Measurements from ENCODE around the gene EBF4.
"Not testable (repeated sequence)": the region's sequence is repeated elsewhere in the genome, so short reads cannot be mapped to it uniquely, and the experiment has no call there.

The EBF4 gene

DNA sequence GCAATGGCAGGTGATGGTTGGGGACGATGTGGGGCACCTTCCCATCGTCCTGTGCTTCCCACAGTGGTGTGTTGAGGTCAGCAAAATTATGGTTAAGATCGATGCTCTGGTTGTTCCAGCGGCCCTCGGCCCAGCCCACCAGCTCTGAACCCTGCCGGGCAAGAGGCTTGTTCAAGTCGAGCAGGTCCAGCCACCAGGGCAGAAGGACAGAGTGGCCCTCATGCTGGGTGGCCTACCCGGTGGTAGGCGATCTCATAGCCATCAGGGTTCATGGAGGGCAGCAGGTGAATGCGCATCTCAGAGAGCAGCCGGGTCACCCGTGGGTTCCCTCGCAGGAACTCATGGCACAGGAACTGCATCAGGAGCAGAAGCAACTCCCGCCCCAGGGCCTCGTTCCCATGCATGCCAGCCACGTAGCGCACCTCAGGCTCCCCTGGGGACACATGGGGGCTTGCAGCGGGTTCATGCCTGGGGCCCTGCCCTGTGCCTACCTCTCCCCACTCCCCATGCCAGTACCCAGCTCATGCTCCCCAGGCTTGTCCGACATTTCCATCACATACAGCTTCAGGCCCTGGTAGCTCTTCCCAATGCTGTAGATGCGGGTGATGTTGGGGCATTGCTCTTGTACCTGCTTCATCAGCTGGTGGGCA, 103.6 kb downstream of the EBF4 start:
- no peak for DNase-seq (ENCODE audit: low spot score)

DNA sequence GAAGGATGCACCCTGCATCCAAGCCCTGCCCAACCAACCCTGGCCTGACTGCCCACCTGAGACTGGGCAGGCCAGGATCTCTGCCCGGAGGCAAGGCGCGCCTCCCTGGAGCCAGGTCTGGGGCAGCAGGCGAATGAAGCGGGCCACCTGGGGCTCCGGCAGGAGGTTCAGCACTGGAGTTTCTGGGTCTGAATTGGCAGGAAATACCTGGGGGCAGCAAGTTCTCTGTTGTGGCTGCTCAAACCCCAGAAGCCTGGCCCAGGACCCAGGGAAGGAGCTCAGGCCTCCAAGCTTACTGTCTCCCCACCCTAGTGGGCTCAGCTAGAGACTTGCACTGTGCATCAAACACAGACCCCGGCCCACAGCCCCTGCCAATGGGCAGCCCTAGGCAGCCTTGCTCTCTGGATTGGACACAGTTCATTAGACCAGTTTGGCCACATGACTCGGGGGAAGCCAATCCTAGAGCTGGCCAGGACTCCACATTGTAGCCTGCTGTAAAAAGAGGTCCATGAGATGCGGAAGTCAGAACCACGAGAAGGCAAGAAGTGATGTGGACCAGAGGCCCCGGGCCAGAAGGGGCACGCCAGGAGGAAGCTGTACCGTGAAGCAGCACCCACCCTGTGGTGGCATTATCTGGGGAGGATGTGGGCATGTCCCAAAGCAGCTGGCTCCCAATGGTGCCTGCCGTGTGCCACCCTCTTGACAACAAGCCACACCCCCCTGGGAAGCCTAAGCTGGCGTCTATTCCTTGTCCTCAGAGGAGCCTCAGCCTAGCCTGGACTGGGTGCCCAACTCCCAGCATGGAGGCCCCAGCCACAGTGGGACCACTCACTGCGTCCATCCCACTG, 104.8 kb downstream of the EBF4 start:
- DNase-seq (ENCODE audit: low spot score): no peak

DNA sequence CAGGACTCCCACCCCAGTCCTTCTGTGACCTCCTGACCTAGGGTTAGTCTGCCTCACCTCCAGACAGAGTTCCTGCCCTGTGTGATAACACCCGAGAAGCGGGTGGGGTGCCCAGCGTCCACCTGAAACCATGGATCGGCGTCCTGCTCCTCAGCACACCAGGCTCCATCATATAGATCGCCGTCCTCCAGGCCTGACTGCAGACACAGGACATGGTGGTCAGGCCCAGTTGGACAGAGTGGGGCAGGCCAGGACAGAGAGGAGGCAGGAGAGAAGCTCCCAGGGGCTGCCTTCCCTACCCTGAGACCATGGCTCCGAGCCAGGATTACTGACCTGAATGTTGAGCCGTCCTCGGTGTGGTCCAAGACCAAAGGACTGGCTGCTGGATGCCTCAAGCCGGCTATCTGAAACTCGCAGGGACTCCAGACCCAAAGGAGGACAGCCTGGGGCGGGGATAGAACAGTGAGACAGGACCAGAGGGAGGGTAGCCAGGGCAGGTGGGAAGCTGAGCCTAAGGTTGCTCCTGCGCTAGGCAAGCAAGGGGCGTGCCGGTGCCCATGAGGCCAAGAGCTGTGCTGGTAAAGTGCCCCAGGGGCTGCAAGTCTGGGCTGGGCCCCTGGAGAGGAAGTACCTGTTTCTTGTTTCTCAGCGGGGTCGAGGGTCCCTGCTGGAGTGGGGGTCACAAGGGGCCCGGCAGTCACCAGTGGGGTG, 105.7 kb downstream of the EBF4 start:
- no peak for DNase-seq (ENCODE audit: low spot score)

DNA sequence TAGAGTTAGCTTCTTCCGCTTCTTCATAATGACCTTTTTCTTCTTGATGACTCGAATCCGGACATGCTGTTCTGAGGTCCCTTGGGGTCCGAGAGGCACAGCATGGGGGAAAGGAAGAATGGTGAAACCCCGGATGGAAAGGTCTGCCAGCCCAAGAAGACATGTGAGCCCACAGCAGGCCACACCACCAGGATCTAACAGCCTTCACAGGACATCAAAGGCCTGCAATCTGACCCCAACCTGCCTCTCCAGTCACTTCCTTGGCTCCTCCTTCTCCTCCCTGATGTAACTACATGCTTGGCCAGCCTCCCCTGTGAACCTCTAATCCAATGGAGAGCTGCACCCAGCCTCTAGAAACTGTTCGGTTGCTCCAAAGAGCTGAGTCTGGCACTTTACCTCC, 106.2 kb downstream of the EBF4 start:
- no peak for DNase-seq (ENCODE audit: low spot score)

DNA sequence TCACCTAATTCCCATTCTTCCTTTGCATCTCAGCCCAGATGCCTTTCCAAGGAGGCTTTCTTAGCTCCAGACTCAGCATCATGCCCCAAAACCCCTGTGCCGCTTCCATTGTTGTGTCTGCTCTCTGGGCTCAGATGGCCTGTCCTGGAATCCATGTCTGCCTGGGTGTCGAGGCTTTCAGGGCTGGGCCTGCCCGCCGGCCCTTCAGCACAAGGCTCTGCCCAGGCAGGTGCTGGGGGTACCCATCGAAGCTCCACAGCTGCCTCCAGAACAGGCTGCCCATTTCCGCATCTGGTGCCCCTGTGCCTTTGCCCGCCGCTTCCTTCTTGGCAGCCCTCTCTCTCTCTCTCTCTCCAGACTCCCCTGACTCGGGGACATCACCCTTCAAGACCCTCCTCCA, 106.7 kb downstream of the EBF4 start:
- peak; percentile 38 for DNase-seq (ENCODE audit: low spot score)

DNA sequence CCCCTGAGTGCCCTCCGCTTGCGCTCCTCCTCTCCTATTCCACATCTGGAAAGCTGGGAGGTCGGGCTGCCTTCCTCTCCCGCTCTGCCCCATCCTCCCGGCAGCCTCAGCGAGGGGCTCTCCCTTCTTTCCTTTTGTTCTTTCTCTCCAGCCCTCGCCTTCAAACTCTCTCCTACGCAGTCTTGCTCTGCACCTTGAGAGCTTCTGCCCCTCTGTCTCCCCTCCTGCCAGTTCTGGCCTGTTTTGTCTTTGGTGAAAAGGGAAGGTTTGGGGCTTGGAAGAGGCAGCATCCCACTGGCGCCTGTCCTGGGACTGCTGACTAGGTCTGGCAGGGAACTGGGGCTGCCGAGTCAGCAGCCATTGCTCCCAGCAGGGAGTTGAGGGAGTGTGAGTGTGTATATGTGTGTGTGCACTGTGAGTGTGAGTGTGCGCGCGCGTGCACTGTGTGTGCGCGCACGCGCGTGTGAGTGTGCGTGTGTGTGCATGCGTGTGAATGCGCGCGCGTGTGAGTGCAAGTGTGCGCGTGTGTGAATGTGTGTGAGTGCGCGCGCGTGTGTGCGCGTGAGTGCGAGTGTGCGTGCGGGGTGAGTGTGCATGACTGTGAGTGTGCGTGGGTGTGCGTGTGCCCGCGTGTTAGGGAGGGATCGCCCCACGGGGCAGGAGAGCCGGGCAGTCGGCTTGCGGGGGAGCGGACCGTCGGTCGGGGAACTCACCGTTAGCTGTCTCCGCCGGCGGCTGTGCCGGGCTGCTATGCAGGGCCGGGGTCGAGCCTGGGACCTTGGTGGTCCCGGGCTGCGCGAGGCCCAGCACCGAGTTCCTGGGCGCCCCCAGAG, 107.3 kb downstream of the EBF4 start:
- peak; percentile 36 for DNase-seq (ENCODE audit: low spot score)

DNA sequence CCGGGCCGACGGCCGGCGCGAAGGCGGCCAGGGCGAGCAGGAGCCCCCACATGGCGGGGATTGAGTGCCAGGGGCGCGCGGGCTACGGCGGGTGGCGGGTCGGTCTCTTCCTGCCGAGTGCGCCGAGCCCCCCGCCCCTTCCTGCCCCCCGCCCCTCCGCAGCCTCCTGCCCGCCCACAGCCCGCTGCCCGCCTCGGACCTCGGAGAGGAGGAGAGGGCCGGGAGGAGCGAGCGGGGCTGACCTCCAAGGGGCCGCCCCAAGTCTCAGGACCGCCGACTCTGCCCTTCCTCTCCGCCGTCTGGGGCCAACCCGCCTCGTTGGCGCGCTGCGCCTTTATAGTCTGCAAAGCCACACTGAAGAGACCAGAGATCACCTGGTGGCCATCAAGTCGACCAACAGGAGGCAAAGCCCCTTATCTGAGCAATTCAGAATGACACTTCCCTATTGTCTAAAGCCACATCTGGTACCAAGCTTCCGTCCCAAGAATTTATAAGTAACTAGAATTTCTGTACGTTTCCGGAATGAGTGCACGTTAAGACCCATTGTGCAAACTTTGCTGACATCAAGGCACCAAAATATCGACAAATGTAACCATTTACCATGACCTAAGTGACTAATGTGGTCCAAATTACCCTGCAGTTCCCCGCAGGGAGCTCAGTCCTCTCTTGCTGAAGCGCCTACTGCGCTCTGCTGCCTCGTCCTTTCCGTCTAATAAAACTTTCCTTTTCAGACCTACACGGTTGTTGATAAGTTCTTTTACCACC, 108.1 kb downstream of the EBF4 start, which contains the start of gene CPXM1:
Gene CPXM1, minus strand, starts transcription at position 107 of the 765 bp plus-strand sequence. Its CDS starts 55 bp downstream, at position 52.
- DNase-seq (ENCODE audit: low spot score): peak; percentile 55

DNA sequence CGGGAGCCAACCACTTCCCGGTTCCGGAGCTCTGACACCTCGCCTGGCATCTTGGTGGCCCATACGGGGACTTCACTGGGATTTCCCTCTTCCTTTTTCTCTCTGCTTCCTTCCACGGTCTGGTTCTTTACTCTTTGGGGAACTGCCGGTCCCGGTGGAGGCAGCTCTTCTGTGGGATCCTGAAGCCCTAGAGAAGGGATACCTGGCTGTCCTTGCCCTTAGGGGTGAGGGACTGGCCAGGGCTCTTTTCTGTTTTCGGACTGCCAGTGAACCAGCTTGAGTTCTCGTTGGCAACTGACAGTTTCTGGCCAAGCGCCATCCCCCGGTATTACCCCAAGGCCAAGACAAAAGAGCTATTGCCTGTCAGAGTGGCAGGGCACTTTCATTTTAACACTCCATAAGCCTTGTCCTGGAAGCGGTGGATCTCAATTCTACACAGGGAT, 108.7 kb downstream of the EBF4 start:
- DNase-seq (ENCODE audit: low spot score): no peak

DNA sequence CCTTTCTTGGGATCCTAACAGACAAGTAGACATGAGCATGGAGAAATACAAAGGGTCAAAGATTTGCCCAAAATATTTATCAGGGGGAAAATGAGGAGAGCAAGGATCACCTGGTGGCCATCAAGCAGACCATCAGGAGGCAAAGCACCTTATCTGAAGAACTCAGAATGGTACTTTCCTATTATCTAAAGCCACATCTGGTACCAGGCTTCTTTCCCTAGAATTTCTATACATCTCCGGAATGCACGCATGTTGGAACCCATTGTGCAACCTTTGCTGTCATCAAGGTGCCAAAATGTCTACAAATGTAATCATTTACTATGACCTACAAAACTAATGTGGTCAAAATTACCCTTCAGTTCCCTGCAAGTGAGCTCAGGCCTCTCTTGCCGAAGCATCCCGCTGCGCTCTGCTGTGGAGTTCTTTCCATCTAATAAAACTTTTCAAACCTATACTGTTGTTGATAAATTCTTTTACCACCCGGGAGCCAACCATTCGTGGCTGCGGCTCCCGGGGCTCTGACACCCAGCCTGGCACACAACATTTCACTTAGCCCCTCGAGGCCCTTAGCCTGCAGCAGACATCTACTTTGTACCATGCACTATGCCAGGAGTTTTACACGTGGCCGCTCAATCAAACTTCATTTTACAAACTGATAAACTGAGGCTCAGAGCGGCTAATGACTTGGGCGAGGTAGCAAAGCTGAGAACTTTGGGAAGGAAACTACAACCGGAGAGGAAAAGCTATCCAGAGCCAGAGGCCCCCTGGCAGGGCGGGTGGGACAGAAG, 111.7 kb downstream of the EBF4 start:
- no peak for DNase-seq (ENCODE audit: low spot score)

DNA sequence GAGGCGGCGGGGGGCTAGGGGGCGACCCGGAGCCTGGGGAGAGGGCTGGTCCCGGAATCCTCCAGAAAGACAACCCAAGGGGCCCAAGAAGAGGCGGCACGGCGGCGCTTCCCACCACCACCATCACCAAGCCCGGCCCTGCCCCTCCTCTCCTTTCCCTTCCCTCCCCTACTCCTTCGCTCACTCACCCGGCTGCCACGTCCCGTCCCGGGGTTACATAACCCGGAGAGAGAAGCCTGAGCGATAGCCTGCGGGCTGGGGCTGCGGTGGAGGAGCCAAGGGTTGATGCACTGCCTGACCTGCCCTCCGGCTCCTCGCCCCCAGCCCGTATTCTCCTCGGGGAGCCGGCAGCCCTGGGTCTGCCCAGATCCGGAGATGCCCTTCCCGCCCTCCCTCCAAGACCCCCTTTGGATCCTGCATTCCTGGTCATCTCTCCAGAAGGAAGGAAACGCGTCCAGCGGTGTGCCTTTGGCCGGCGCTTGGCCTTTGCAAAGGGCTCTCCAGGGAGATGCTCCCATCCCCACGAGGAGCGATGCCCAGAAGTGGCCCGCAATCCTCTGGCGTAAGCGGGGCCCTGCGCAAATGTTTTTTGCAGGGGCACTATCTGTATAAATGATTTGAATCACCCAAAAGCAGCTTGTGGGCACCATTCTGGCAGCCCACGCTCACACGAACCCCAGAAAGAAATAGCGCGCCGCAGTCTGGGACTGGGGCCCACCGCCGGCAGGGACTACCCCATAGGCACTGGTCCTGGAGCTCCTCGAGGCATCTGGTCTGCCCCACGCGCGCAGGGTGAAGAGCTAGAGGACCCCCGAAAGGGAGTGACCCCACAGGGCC, 112.5 kb downstream of the EBF4 start:
- DNase-seq (ENCODE audit: low spot score): no peak

DNA sequence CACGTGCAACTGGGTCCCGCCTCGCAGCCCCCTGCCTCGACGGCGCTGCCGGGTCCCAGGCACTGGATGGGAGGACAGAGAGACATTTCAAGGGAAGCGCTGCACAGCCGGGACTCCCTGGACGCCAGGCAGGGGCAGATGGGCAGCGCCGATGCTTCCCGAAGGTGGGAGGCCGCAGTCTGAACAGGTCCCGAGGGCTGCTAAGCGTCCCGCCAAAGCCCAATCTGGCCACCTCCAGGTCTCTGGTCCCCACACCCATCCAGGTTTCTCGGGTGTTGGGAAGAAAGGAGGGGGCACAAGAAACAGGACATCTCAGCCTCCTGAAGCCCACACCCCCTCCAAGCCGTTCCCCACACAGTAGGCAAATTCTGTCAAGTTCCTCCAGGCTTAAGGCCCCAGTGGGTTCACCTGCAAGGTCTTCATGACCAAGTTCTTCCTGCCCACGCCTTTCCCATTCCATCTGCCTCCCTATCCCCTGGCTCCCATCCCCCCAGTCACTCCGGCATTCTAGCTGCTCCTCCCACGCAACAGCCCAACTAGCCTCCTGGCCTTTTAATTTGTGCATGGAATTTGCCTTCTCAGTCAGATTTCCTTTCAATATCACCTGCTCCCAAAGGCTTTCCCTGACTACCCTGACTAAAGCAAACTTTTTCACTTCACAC, 113.2 kb downstream of the EBF4 start:
- no peak for DNase-seq (ENCODE audit: low spot score)

DNA sequence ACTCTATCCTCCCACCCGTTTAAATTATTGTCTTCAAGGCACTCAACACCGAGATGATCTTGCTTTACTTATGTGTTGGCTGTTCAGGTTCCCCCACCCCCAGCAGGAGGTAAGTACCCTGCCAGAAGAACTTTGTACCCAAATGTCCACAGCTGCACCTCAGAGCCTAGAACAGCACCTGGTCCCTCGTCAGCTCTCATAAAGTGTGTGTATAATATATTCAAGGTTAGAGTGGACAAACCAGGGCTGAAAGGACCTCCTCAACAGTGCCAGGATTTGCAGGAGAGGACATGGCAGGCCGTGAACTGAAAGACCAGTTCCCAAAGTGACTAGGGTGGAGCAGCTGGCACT, 113.7 kb downstream of the EBF4 start:
- no peak for DNase-seq (ENCODE audit: low spot score)

DNA sequence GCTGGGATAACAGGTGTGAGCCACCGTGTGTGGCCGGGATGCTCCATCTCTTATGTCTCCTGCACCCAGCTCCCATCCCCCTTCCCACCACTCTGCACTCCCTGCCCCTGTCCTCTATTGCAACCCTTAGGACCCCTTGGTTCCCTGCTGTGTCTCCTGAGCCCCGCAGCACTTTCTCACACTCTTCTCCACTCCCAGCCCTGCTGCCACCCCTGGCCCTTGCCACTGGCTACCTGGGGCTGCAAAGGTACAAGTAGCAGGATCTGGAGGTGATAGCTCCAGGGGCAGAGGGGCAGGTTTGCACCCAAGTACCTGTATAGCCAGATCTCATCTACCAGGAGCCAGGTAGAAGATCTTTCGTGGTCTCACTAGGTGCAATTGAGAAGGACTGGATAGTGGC, 114.4 kb downstream of the EBF4 start:
- DNase-seq (ENCODE audit: low spot score): no peak

DNA sequence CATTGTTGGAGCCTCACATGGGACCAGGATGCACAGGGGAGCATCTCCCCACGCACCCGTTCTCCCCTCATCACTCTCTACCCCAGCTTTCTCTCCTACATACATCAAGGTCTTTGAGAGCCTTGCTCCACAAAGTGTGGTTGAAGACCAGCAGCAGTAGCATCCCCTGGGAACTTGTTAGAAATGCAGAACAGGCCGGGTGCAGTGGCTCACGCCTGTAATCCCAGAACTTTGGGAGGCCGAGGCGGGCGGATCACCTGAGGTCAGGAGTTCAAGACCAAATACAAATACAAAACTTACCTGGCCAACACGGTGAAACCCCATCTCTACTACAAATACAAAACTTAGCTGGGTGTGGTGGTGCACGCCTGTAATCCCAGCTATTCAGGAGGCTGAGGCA, 115.3 kb downstream of the EBF4 start:
- not testable (repeated sequence) for DNase-seq (ENCODE audit: low spot score)

DNA sequence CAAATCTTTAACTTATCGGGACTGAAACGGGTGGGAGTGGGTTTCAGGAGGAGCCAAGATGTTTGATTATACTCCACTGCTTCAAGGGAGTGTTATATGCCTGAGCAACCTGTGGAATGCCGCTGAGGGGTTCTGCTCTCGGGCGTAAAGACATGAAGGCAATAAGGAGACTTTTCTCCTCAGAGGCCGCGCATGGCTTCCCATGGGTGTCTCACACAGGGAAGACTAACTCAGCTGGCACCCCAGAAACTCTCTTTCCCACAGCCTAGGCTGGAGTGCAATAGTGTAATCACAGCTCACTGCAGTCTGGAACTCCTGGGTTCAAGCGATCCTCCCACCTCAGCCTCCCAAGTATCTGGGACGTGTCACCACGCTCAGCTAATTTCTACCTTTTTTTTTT, 117.1 kb downstream of the EBF4 start:
- DNase-seq (ENCODE audit: low spot score): no peak
